A673 (cell line): Measurements from ENCODE around the gene SDCCAG8. TPM values are rescaled to one million over a fixed set of nuclear protein-coding genes. Genes with fewer than 3 reads are reported as not detected.
A peak's percentile ranks its signal among the peaks of the same experiment; 100 is the strongest.

Experiments
- BruUV-seq: library from RNA; stranded (reverse); fragments of 400-500 nt; replicated peaks from 2 replicates; lab custom pipeline; 2021; lab: Mats Ljungman, UMichigan
- CTCF ChIA-PET: fragments of 300-600 bp; sonication (Branson Sonifier 250); formaldehyde crosslinking; loops from one replicate; lab custom pipeline; 2022; ENCODE audit warnings: antibody characterized with exemption; lab: Charles Lee
- POLR2A ChIA-PET: fragments of 300-600 bp; sonication (Branson Sonifier 250); formaldehyde crosslinking; loops from one replicate; lab custom pipeline; 2022; ENCODE audit warnings: antibody characterized with exemption; ENCODE audit not compliant: low non-redundant PET; lab: Charles Lee
- DNase-seq: peaks from one replicate; pipeline ENCODE4 v3.0.0-alpha.2; 2015; ENCODE audit warnings: low spot score
- H3K27ac ChIP-seq: fragments of 200-600 bp; sonication (generic); 2 replicates; pipeline ENCODE4 v1.5.1; 2016; ENCODE audit warnings: mixed run types, low read depth, mild to moderate bottlenecking, mixed read lengths, antibody characterized with exemption, low read length; ENCODE audit not compliant: poor library complexity, severe bottlenecking
- H3K27me3 ChIP-seq: fragments of 200-600 bp; sonication (generic); replicated peaks from 2 replicates; pipeline ENCODE4 v1.6.1; 2017; ENCODE audit warnings: mixed run types, low read depth, mild to moderate bottlenecking, mixed read lengths, antibody characterized with exemption, low read length; ENCODE audit not compliant: insufficient read depth, poor library complexity
- H3K36me3 ChIP-seq: fragments of 200-600 bp; sonication (generic); 2 replicates; pipeline ENCODE4 v1.6.1; 2016; ENCODE audit warnings: mixed run types, mild to moderate bottlenecking, mixed read lengths, antibody characterized with exemption, low read length; ENCODE audit not compliant: insufficient read depth, poor library complexity, severe bottlenecking
- H3K4me1 ChIP-seq: fragments of 200-600 bp; sonication (generic); 2 replicates; pipeline ENCODE4 v1.6.1; 2017; ENCODE audit warnings: mixed run types, mild to moderate bottlenecking, mixed read lengths, antibody characterized with exemption, low read length; ENCODE audit not compliant: insufficient read depth, poor library complexity, severe bottlenecking
- H3K4me3 ChIP-seq: fragments of 200-600 bp; sonication (generic); 2 replicates; pipeline ENCODE4 v1.5.1; 2016; ENCODE audit warnings: low read depth, mixed run types, mild to moderate bottlenecking, mixed read lengths, low read length; ENCODE audit not compliant: poor library complexity, severe bottlenecking
- H3K9me3 ChIP-seq: fragments of 200-600 bp; sonication (generic); 2 replicates; pipeline ENCODE4 v1.6.1; 2016; ENCODE audit warnings: mixed run types, low read depth, mild to moderate bottlenecking, mixed read lengths, antibody characterized with exemption, low read length; ENCODE audit not compliant: poor library complexity, severe bottlenecking
- EZH2 ChIP-seq: fragments of 200-600 bp; sonication (generic); IDR thresholded peaks from 2 replicates; pipeline ENCODE4 v1.6.1; 2017; ENCODE audit warnings: borderline replicate concordance, low read depth, mild to moderate bottlenecking, mixed read lengths, antibody characterized with exemption, low read length; ENCODE audit not compliant: poor library complexity, severe bottlenecking
- intact Hi-C: fragments of 100-400 bp; cut with micrococcal nuclease; formaldehyde crosslinking; loops from one replicate; pipeline ENCODE4 v1.10.0; 2022; ENCODE audit not compliant: unreplicated experiment
- total RNA-seq: library from RNA; stranded (reverse); gene quantifications from 2 replicates; pipeline ENCODE4 v1.2.3, GENCODE V29; 2021
- TF ChIP-seq, protein P1 (sequence below): fragments of 300-800, 200-600 bp; sonication (generic); conservative IDR thresholded peaks from 2 replicates; pipeline ENCODE4 v1.5.1; 2017; ENCODE audit warnings: low read depth, mild to moderate bottlenecking, antibody characterized with exemption, low read length, moderate library complexity, mixed read lengths

The SDCCAG8 gene
- total RNA-seq, 1 experiment from 2014 or later: 9.1 TPM

DNA sequence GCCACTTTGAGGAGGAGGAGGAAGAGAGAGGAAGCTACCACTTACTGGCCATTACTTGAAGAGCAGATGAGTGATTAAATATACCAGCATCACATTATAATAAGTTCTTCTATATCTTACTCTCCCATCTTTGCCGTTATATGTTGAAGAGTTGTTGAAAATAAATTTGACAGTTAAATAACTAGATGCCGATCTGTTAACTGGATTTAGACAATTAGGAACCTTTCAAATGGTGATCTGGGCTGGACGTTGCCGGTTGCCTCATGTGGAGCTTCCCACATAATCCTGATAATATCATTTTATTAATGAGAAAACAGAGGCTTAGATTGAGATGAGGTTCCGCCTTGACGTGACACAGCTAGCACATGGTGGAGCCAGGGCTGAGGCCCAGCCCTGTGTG, 147.0 kb downstream of the SDCCAG8 start:
- no peaks in the 10 kb centered on the region for H3K27me3 ChIP-seq
- no peak overlapping the region for H3K27ac ChIP-seq
- H3K4me3 ChIP-seq: no peak overlapping the region
- no peaks in the 10 kb centered on the region for H3K9me3 ChIP-seq
- no peak for TF ChIP-seq EZH2
- TF ChIP-seq, protein P1, sequence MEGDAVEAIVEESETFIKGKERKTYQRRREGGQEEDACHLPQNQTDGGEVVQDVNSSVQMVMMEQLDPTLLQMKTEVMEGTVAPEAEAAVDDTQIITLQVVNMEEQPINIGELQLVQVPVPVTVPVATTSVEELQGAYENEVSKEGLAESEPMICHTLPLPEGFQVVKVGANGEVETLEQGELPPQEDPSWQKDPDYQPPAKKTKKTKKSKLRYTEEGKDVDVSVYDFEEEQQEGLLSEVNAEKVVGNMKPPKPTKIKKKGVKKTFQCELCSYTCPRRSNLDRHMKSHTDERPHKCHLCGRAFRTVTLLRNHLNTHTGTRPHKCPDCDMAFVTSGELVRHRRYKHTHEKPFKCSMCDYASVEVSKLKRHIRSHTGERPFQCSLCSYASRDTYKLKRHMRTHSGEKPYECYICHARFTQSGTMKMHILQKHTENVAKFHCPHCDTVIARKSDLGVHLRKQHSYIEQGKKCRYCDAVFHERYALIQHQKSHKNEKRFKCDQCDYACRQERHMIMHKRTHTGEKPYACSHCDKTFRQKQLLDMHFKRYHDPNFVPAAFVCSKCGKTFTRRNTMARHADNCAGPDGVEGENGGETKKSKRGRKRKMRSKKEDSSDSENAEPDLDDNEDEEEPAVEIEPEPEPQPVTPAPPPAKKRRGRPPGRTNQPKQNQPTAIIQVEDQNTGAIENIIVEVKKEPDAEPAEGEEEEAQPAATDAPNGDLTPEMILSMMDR: no peak
- BruUV-seq: no TSS peak
- no peaks in the 10 kb centered on the region for H3K36me3 ChIP-seq
- ChIA-PET CTCF (no interaction called here), POLR2A (no interaction called here)
- intact Hi-C loops: no loop called here
- peaks cover 2% of the 10 kb centered on the region for H3K4me1 ChIP-seq
- DNase-seq: no peak

DNA sequence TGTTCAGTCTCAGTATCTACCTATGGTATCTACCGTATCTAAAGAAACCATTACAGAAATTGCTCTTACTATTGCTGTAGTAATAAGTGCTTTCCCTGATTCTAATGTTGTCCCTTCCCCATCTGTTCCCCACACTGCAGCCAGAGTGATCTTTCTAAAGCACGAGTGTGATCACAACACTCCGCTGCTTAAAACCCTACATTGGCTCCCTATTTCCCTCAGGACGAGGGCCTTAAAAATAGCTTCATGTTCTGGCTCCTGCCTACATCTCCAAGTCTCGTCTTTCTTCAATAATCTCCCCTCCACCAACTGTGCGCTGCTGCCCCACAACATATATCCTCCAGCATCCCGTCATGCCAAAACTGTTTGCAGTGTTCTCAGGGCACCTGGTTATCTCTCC, 150.6 kb downstream of the SDCCAG8 start:
- Histone ChIP-seq H3K4me1 (peaks cover 7% of the 10 kb centered on the region), H3K4me3 (no peak overlapping the region), H3K9me3 (no peaks in the 10 kb centered on the region), H3K27me3 (no peaks in the 10 kb centered on the region), H3K36me3 (no peaks in the 10 kb centered on the region), H3K27ac (no peak overlapping the region)
- ChIA-PET POLR2A (no interaction called here), CTCF (no interaction called here)
- intact Hi-C loops: no loop called here
- BruUV-seq: no TSS peak
- DNase-seq: no peak
- TF ChIP-seq, protein P1: no peak
- TF ChIP-seq EZH2: no peak

DNA sequence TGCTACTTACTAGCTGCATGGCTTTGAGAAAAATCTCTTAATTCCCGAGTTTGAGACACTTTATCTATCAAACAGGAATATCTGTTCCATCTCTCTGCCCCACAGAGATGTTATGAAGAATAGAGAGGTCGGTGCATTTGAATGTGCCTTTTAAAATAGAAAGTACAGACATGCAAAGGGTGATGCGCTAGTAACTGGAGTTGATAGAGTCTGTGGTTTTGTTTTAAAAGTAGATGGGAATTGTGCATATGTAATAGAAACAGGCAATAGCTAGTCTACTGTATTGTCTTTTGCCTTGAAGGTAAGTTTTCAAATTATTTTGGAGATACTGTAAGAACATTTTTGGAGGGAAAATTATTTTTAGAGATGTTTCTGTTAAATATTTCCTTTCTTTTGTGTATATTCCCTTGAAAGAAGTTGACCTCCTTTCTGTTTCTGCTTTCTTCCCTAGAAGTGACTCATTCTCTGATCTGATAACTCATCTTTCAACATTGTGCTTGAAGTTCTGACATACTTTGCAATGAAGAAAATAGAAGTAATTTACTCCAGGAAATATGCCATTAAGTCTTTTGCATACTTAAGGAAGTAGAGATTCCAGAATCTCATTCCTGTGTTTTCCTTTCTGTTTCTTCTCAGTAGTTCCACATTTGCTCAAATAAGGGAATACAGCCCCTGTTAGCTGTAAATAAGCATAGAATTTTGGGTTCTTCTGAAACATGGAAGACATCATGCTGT, 151.6 kb downstream of the SDCCAG8 start:
- ChIA-PET CTCF (no interaction called here), POLR2A (no interaction called here)
- Histone ChIP-seq H3K4me3 (no peak overlapping the region), H3K27ac (no peak overlapping the region), H3K36me3 (no peaks in the 10 kb centered on the region), H3K9me3 (no peaks in the 10 kb centered on the region), H3K4me1 (peaks cover 7% of the 10 kb centered on the region), H3K27me3 (no peaks in the 10 kb centered on the region)
- intact Hi-C loops: no loop called here
- no TSS peak for BruUV-seq
- no peak for TF ChIP-seq EZH2
- TF ChIP-seq, protein P1: no peak
- DNase-seq: peak; percentile 59
